Panc1 (cell line): Measurements from ENCODE around the gene KLF18.

Source experiments
- CTCF ChIP-seq: fragments of 450-650 bp; IDR thresholded peaks from 2 replicates; pipeline ENCODE4 v1.5.1; 2017; ENCODE audit warnings: mild to moderate bottlenecking
- TCF7L2 ChIP-seq: IDR thresholded peaks from 2 replicates; pipeline ENCODE4 v1.6.1; 2011; ENCODE audit warnings: mild to moderate bottlenecking, low read depth, low read length, inconsistent platforms

DNA sequence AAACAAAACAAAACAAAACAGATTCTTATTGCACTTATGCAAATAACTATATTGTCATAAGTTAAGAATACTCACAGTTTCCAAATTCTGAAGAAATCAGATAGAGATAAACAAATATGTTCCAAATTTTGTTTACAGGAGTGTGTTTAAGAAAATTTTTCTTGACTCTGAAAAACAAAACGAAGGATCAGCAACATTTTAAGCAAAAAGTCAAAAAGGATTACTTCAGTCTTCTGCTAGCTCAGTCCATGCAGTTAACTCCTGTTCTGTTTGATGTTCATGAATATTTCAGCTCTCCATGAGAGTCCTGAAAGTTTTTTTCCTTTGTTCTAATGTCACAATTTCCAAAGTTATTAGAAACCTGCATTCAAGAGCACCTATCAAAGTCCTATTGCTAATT, 33.2 kb upstream of the KLF18 start:
- TF ChIP-seq CTCF (no peak), TCF7L2 (no peak)
